Measurements from ENCODE around the gene NTN1.
"Not testable (repeated sequence)": the region's sequence is repeated elsewhere in the genome, so short reads cannot be mapped to it uniquely, and the experiment has no call there.

The NTN1 gene

DNA sequence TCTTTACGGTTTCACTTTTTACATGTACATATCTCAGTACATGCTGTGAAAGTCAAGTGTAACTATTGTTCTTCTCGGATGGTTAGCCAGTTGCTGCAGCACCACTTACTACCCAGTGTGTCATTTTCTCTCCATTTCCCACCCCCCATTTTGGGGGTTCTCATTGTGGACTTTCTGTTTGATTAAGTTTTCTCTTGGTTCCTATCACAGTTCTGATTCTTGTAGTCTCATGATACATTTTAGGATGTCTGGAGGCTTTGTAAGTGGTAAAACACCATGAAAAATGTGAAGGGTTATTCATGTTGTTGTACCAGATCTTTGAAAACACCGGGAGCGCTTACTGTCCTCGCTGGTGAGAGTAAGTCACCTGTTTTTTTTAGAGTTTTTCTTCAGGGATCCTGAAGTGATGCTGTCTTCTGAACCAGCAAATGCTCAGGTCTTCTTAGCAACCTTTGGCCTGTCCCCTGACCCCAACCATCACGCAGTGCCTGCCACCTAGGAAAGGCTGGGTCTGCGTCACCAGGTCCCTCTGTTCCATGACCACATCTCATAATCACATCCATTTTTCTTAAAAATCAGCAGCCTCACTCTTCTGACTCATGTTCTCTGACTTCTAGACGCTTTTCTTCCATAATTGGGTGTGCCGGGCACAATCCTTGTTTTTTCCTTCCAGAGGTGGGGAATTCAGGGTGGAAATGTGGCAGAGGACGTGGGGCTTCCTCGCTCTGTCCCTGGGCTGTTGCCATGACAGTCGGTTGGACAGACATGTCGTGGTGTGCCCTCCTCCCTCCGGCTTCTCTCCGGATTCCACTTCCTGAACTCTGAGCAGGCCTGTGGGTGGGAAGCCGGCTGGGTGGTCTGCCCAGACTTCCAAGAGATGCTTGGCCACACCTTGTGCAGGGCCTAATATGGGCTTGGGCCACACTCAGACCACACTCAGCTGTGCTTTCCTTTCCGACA is 102.6 kb downstream of the NTN1 start:
- DNase-seq (ENCODE audit: low read depth) = no peak

DNA sequence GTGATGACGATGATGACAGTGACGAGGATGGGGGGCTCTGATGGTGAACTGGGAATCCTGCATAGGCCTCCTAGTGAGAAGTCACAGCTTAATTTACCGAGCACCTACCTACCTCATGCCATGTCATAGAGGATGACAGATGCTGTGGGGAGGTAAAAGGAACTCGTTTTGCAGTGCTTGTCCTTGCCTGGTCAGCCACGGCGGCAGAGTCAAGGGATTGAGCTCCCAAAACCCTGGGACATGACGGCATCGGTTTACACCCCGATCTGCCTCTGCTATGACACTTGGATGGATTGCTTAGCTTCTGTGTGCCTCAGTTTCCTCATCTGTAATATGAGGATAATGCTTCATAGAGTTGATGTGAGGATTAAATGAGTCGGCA is 103.2 kb downstream of the NTN1 start:
- DNase-seq (ENCODE audit: low read depth) = no peak

DNA sequence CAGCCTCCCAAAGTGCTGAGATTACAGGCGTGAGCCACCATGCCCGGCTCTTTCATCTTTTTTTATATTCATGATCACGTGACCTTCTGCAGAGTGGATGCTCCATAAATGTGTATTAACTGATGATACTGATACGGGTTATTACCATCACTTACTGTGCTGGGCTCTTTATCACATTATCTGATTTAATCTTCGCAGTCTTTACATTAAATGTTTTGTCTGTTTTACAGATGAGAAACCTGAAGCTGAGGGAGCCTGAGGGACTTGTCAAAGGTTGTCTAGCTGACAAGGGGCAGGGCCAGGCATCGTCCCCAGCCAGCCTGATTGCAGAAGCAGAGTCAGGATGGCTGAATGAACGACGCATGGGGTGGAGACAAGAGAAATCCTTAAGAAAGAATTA is 104.4 kb downstream of the NTN1 start:
- no peak for DNase-seq (ENCODE audit: low read depth)

DNA sequence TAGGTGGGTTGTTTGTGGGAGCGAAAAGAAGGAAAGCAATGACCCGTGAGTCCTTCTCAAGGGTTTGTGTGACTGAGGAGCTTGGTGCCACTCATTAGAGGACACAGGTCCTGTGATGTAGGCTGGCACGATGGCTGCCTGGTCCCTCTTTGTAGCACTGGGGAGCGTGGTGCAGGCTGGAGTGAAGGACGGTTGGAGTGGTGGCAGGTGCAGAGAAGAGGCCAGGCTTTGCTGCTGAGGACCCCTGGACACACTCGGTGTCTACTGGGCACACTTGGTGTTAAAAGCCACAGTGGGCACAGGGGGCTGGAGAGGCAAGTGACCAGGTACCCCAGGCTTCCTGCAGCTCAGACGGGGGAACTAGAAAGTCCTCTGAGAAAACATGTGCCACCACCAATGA is 106.0 kb downstream of the NTN1 start:
- DNase-seq (ENCODE audit: low read depth) = no peak

DNA sequence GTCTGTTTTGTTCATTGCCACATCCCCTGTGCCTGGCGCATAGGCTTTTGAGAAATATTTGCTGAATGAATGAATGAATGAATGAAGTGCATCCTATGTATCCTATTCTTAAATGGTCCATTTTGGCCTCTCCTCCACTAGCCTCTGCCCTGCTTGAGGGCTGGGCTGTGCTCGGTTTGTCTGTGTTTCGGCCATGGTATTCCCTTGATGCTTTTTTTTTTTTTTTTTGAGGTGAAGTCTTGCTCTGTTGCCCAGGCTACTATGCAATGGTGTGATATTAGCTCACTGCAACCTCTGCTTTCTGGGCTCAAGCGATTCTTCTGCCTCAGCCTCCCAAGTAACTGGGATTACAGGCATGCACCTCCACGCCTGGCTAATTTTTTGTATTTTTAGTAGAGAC is 110.1 kb downstream of the NTN1 start:
- DNase-seq (ENCODE audit: low read depth) = no peak

DNA sequence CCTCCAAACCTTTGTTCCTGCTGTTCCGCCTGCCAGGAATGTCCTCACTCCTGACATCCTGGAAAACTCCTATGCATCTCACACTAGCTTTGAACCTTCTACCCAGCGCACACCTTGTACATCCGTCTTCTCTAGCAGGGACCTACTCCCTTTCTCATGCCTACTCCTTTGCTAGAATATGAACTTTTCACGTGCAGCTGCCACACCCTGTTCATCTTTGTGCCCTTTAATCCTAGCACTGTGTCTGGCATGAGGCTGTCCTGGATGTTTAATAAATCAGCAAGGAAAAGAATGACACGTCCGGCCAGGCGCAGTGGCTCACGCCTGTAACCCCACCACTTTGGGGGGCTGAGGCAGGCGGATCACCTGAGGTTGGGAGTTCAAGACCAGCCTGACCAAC is 111.0 kb downstream of the NTN1 start:
- DNase-seq (ENCODE audit: low read depth) = no peak

DNA sequence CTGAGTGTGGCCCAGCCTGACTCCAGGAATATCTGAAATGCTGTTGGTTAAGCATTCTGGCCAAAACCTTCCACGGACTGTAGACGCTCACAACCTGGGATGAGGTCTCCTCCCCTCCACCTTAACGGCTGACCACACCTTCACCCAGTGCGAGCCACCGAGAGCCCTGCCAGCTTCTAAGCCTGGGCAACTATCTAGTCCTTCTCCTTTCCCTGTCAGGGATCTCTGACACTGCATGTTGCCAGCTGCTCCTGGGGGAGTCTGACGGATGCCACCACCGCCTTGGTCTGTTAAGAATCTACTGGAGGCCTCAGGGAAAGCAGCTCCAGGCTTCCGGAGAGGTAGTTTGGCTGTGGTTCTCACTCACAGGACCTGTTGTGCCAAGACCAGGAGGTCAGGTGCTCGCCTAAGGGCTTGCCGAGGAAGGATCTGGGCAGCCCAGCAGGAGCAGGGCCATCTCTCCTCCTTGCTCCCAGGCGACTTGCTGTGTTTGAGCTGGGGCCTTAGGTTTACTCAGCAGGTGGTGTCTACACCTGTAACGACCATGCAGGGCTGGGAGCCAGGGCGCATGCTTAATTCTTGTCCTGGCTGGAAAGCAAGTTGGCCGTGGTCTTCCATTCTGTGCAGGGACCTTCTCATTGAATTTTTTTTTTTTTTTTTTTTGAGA is 111.8 kb downstream of the NTN1 start:
- no peak for DNase-seq (ENCODE audit: low read depth)

DNA sequence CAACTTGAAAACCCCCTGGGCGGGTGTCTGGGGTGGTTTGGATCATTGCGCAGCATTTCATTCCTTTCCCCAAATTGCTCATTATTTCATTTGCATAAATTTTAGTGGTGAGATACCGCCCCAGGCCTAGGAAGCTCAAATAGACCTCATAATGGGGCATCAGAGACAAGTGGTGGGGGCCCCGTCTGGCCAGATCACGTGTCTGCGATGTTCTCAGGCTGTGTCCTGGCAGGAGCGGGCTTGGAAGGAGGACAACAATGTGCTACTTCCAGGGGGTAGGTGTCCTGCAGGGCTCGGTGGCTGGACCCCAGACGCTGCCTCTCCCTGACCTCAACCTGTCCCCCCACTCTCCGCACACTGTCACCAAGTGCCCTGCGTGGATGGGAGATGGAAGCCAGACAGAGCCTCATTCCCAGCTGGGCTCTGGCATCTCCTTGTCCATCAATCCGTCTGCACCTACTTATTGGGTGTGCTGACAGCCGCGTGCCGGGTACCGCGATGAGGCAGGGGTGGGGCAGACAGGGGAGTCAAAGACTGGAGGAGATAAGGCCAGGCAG is 116.9 kb downstream of the NTN1 start:
- no peak for DNase-seq (ENCODE audit: low read depth)

DNA sequence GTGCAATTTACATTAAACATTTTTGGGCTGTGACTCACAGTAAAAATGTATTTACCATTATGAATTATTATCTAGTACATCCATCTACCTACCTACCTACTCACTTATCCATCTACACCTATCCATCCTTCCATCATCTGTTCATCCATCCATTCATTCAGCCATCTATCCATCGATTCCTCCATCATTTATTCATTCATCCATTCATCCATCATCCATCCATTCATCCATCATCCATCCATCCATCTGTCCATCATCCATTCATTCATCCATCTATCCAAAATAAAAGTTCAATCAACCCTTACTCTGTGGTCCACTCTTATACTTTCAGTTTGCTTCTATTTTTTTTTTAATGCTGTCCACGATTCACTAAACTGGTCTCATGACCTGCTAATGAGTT is 118.4 kb downstream of the NTN1 start:
- DNase-seq (ENCODE audit: low read depth) = no peak

DNA sequence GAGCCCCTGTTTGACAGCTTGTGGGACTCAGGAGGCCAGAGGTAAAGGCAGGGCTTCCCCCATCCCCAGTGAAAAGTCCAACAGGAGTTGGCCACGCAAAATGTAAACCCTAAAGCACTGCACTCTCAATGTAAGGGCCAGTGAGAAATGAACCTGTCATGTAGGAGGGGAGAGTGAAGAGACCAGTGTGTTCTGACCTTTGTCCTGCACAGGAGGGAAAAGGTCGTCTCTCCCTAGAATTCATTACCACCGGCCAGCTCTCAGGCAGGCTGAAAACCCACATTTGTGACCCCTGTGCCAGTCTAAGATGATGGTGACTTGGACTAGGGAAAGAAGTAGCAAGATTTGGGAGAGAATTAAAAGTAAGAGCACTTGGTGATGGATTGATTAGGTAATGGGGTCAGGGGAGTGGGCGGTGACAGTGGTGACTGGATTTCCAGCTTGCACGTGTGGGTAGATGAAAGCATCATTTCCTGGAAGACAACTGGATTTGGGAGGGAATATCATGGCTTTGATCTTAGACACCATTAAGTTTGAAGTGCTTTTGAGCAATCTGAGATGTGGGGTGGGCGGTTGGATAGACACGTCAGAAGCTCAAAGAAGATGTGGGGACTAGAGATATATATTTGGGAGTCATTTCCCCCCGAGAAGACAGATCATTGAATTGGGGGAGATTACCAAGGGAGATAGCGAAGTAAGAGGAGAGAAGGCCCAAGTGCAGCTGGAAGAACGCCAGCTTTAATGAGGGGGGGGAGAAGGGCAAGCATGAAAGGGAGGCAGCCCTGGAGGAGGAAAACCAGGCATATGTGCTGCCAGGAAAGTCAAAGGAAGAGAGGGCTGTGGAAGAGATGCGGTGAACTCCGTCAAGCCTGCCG is 119.5 kb downstream of the NTN1 start:
- DNase-seq (ENCODE audit: low read depth) = no peak

DNA sequence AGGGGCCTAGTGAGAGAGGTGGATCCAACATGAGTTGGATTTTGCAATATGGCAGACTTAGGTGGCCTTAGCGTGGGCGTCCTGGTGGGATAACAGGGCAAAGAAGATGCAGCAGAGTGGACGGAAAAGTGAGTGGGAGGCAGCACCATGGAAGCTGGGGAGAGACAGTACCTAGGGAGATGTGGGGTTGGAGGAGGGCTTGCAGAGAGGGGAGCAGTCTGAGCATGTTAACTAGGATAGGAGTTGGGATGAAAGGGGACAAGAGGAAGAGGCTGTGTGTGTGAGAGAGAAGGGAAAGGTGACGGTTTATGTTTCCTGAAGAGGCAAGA is 120.1 kb downstream of the NTN1 start:
- DNase-seq (ENCODE audit: low read depth) = no peak

DNA sequence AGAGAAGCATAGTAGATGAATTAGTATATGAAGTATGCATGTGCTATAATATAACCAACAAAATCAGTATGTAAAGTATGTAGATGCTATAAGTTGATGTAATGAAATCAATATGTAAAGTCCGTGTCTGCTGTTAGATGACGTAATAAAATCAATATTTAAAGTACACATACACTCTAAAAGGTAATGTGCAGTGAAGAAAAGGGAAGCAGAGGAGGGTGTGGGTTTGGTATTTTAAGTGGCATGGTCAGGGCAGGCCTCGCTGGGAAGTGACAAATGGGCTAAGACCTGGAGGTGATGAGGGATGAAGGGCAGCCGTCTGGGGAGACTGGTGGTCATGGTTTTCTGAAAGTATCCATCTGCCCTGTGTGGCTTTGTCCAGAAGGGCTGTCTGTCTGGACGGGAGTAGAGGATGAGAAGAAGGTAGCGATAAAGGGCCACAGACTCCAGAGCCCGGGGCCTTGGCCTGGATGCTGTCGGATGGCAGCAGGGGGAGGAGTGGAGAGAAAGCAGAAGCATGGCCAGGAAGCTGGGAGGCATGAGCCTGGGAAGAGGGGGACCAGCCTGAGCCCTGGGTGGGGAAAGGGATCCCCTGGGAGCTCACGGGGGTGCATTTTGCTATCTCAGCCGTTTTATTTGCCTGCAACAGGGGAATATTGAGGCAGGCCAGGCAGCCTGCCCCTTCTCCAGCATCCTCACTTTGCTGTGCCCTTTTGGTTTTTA is 121.6 kb downstream of the NTN1 start:
- no peak for DNase-seq (ENCODE audit: low read depth)

DNA sequence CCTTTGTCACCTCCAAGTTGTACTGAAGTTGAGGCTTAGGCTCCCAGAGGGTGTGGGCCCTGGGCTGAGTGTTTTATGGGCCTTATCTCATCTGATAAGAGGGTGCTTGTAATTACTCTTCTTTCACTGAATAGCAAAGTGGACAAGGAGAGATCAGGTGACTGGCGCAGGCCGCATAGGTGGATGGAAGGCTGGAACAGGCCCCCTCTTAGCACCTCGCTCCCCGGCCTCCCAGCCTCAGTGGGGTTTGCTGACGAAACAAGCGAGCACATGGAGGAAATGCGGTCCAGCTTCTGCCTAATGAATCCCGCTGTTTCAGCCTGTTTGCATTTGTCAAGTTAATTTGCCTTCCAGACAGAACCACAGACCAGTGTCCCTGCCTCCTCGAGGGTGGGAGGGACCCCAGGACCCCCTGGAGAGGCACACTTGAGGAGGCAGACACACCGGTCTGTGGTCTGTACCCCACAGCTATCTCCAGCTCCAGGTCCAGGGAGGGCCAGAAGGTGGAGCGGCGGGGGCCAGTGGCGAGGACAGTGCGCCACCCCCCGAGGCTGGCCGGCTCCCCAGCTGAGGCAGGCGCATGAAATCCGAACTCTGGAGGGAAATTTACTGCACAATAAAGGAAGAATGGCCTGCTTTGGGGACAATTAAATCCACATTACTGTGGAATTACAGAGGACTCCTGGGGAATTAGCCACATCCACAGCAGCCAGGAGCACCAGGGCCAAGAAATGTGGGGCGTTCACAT is 123.4 kb downstream of the NTN1 start:
- DNase-seq (ENCODE audit: low read depth) = no peak

DNA sequence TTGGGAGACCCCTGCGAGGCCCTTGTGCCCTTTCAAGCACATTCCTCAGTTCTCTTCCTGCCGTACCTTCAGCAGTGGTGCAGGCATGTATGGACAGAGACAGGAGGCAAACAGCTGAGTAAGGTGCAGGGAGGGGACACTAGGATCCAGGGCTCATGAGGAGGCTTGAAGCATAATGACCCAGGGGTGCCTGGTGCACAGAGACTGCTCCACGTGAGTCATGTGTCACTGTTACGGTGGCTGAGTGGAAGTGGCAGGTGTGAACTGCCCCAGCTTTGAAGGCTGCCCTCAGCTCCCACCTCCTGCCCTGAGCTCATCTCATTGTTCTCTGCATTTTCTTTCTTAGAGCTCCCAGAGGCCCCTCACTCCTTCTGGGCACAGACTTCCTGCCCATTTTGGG is 124.8 kb downstream of the NTN1 start:
- DNase-seq (ENCODE audit: low read depth) = no peak

DNA sequence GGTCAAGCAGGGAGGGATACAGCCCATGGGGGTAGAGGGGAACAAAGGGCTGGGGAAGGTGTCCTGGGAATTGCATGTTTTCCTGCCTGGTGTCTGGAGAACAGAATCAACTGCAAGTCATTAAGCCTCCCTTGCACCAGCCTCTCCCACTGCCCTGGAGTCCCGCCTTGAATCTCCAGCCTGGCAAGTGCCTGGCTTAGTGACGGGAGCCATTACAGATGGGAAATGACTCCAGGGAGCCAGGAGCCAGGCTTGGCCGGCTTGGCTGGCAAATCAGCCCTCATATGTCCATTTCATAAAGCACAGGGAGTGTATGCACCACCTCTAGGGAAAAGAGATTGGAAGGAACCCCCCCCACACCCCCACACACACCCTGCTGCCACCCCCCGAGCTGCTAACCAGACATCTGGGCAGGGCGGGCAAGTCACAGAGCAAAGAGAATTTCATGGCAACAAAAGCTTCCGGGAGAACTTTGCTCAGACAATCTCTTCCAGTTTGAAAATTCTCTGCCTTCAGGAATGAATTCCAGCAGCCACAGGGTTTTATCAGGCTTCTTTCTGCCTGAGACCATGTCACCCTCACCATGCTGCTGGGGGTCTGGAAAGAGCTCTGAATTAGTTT is 127.7 kb downstream of the NTN1 start:
- no peak for DNase-seq (ENCODE audit: low read depth)

DNA sequence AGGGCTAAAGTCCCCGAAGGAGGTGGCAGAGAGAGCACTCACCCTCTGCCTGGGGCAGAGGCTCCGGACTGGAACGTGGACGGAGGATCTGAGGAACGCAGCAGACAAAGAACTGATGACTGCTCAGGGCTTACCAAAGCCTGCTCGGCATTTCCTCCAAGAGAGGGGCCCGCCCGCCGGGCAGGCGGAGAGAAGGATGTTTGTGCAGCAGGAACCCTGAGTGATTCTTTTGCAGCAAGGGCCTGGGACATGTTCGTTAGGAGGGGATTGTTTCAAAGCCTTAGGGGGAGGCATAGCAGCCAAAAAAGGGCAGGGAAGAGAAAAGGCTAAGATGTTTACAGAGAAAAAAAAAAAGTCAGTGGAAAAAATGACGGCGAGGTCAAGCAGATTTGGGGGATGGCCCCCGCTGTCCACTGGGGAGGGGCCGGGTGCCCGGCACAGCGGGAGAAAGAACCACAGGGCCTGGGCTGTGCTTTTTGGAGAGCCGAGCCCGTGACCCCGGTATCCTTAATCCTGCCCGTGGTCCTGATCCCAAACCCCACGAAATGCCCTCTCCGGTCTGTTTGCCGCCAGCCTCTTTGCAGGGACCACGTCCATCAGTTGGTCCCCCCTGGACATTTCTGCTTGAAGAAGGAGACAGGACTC is 129.3 kb downstream of the NTN1 start:
- DNase-seq (ENCODE audit: low read depth) = no peak

DNA sequence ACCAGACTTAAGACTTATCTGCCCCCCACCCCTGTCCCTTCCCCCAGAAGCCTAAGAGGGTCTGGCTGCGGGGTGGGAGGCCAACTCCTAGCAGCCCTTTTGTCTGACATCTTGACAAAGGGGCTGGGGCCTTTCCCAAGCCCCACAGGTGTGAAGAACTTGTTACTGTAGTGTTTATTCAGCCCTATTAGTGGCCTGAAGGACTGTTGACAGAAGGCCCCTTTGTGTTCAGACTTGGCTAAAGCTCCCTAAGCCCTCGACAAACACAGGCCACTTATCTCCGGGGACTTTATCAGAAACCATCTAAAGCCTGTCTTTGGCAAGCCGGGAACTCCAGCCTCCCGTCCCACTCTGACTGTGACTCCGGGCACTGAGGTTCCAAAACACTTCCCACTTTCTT is 129.8 kb downstream of the NTN1 start:
- no peak for DNase-seq (ENCODE audit: low read depth)

DNA sequence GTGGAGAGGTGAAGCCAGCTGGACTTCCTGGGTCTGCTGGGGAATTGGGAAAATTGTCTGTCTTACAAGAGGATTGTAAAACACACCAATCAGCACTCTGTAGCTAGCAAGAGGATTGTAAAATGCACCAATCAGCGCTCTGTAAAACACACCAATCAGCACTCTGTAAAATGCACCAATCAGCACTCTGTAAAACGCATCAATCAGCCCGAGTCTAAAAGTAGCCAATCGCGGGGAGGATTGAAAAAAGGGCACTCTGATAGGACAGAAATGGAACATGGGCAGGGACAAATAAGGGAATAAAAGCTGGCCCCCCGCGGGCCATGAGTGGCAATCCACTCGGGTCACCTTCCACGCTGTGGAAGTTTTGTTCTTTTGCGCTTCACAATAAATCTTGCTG is 130.4 kb downstream of the NTN1 start:
- DNase-seq (ENCODE audit: low read depth) = not testable (repeated sequence)

DNA sequence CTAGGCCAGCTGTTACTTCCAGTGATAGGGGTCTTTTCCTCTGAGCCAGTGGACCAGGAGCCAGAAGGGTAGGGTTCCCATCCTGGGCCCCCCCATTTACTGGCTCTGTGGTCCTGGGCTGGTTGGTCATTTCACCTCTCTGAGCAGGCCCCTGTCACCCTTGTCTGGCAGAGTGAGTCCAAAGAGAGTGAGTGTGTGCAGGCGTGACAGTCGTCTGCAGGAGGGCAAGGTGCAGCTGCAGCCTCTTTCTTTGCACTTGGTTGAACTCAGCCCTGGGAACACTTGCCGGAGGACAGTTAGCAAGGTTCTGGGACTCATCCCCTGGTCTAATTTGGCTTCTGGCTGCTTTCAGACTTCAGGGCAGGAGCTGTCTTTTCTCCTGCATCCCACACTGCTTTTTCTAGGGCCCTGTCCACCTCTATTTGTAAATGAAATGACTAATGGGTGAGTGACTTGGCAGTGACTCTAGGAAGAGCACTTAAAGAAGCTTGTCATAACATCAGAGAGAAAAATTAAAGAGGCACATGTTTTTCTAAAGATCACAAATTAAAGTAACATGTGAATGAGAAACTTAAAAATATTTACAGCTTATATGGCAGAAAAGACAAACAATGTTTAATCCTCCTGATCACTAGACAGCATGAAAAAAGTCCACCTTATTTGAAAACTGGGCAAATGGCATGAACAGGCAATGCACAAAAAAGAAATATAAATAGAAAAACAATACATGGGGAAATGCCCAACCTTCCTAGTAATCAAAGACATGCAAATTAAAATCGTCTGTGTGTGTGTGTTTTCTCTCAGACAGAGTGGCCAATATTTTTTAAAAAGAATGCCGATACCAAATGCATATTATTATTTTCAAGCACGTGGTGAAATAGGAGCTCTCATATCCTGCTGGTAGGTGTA is 137.5 kb downstream of the NTN1 start:
- DNase-seq (ENCODE audit: low read depth) = no peak

Measured in amniotic epithelial cell (primary cell).